Peyer's patch (tissue), 4 donors: ENCODE results near the gene GOLT1A. TPM values are rescaled to one million over a fixed set of nuclear protein-coding genes. Genes with fewer than 3 reads are reported as not detected.

Source experiments
- DNase-seq, 3 donors: peaks; one replicate each; pipeline ENCODE4 v3.0.0-alpha.2; 2017 to 2019
- H3K27ac ChIP-seq, 4 donors: fragments of 200-600 bp; sonication (generic); one replicate each; pipeline ENCODE4 v1.5.1; 2016 to 2019
- H3K27me3 ChIP-seq, 2 donors: fragments of 200-600 bp; sonication (generic); one replicate each; pipeline ENCODE4 v1.5.1; 2019
- H3K36me3 ChIP-seq, 3 donors: fragments of 200-600 bp; sonication (generic); one replicate each; pipeline ENCODE4 v1.5.1; 2016 to 2019
- H3K4me1 ChIP-seq, 4 donors: fragments of 200-600 bp; sonication (generic); one replicate each; pipeline ENCODE4 v1.5.1; 2016 to 2019
- H3K4me3 ChIP-seq, 4 donors: fragments of 200-600 bp; sonication (generic); 1 replicate in 3 of 4; 2 replicates in 1 of 4; pipeline ENCODE4 v1.5.1; 2016 to 2019; ENCODE audit warnings: mild to moderate bottlenecking in 1 of 4
- H3K9me3 ChIP-seq, 4 donors: fragments of 200-600 bp; sonication (generic); one replicate each; pipeline ENCODE4 v1.5.1; 2016 to 2019; ENCODE audit warnings: mild to moderate bottlenecking in 1 of 4
- POLR2A ChIP-seq, 2 donors: fragments of 450-650 bp; IDR thresholded peaks; one replicate each; pipeline ENCODE4 v1.5.1; 2017; ENCODE audit warnings: antibody characterized with exemption in 2 of 2, mild to moderate bottlenecking in 2 of 2, moderate library complexity in 2 of 2
- total RNA-seq, 4 donors: library from RNA; depleted of rRNA; stranded (reverse); fragments of >200 nt; gene quantifications; one replicate each; pipeline ENCODE4 v1.1.0, GENCODE V29; 2016
- TF ChIP-seq, protein P1 (sequence below), 6 experiments: fragments of 450-650 bp in 4 of 6; fragments of 200-600 bp in 2 of 6; sonication (generic) in 1 of 6; IDR thresholded peaks; one replicate each; pipeline ENCODE4 v1.5.1; 2017 to 2019; ENCODE audit warnings: antibody characterized with exemption in 6 of 6, mild to moderate bottlenecking in 3 of 6, moderate library complexity in 1 of 6

Gene GOLT1A
- total RNA-seq, 4 donors from 2014 or later, result 11.6 to 101 (median 69.1) TPM

DNA sequence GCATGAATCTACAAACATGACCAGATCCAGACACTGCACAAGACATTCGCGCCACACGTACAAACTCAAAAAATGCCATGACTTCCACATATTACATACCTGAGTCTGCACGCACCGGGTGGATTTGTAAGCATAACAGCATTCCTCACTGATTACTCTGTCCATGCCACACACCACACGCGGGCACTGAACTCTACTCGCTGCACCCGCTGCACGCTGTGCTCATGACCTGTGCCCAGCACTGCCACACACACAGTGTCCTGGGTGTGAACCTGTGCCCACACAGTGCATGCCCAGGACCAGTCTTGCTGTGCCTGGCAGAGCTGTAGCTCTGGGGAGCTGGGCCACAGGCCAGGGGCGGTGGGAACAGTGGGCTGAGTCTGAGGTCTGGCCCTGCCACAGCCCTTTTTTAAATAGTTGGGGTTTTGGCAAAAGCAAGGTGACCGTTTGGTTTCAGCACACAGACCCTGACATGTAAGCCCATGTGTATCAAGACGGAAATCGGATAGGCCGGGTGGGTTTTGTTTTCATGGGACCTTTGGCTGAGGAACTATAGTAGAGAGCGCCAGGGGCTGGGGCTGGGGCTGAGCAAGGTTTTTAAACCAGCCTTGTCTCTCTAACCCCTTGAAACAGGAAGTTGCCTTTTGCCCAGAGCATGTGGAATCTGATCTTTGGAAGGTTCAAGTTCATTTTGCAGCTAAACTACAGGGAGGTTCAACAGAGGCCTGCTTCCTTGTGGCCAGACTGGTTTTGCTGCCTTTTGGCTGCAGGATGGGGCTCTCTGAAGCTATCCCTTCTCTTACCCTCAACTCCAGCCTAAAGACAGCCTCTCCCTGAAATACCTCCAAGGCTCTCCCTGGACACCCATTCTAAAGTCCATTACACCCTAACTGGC, 12.3 kb upstream of the GOLT1A start:
- peaks cover 0 to 24% (median 0%) of the 10 kb centered on the region in 4 donors for H3K4me1 ChIP-seq
- peak overlapping the region in 3 of 4 donors; percentile 74 to 88 (median 88) for H3K27ac ChIP-seq
- no peaks in the 10 kb centered on the region for H3K9me3 ChIP-seq
- TF ChIP-seq, protein P1, sequence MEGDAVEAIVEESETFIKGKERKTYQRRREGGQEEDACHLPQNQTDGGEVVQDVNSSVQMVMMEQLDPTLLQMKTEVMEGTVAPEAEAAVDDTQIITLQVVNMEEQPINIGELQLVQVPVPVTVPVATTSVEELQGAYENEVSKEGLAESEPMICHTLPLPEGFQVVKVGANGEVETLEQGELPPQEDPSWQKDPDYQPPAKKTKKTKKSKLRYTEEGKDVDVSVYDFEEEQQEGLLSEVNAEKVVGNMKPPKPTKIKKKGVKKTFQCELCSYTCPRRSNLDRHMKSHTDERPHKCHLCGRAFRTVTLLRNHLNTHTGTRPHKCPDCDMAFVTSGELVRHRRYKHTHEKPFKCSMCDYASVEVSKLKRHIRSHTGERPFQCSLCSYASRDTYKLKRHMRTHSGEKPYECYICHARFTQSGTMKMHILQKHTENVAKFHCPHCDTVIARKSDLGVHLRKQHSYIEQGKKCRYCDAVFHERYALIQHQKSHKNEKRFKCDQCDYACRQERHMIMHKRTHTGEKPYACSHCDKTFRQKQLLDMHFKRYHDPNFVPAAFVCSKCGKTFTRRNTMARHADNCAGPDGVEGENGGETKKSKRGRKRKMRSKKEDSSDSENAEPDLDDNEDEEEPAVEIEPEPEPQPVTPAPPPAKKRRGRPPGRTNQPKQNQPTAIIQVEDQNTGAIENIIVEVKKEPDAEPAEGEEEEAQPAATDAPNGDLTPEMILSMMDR (IDR thresholded peaks at IDR 0.05), result peak in 3 of 6 experiments; percentile 19 to 25 (median 20)
- TF ChIP-seq POLR2A (IDR thresholded peaks at IDR 0.05), result no peak
- DNase-seq, result peak in 2 of 3 donors; percentile 84 to 88
- peaks cover 0 to 61% (median 0%) of the 10 kb centered on the region in 3 donors for H3K36me3 ChIP-seq
- H3K4me3 ChIP-seq, result no peak overlapping the region
- no peaks in the 10 kb centered on the region for H3K27me3 ChIP-seq

DNA sequence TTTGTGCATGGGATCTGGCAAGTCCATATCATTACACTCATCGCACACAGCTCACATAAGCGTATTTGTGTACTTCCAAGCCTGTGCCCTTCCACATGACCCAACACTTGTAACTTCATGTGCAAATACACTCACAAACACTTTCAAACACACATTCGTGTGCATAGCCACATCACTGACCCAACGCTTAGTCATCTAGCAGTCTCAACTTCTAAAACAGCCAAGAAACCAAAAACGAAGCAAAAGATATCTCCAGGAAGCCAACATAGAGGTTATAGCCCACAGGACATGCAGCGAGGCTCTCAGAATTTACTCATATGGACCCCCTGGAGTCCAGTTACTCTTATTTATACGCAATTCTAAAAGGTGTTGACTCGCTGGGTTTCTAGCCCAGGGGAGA, 10.9 kb upstream of the GOLT1A start:
- peak in 1 of 3 donors; percentile 0 for DNase-seq
- Histone ChIP-seq H3K36me3 (peaks cover 0 to 50% (median 0%) of the 10 kb centered on the region in 3 donors), H3K4me1 (peaks cover 0 to 24% (median 0%) of the 10 kb centered on the region in 4 donors), H3K27ac (no peak overlapping the region), H3K9me3 (no peaks in the 10 kb centered on the region), H3K4me3 (no peak overlapping the region), H3K27me3 (no peaks in the 10 kb centered on the region)
- TF ChIP-seq, protein P1 (IDR thresholded peaks at IDR 0.05), result no peak
- no peak for TF ChIP-seq POLR2A (IDR thresholded peaks at IDR 0.05)

DNA sequence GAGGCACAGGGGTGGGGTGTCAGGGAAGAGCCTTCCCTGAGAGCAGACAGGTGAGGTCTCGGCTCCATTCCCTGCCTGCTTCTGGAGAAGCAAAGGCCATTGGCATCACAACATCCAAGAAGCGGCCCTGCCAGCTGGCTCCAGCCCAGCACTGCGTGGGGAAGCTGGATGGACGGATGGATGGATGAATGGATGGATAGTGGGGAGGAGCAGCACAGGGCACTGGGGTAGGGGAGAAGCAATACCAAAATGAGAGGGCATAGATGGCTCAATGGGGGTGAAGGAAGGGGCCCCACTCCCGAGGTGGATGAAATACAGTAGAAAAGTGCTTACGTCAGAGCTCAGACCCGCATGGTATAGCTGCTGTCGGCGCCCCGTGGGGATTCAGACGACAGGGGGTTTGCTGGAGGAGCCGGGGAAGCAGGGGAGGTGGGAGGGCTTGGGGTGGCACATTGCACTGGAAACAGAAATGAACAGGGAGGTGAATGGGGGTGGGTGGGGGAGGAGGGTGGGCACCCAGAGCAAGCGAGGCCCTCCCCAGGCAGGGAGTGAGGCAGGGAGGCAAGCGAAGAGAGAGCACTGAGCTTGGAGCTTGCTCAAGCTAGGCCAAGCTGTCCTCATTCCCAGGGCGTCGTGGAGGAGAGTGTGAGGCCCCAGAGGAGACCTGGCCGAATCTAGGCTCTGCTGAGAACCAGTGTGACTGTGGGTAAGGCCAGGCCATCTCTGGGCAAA, 9.5 kb upstream of the GOLT1A start:
- no peaks in the 10 kb centered on the region for H3K27me3 ChIP-seq
- TF ChIP-seq, protein P1 (IDR thresholded peaks at IDR 0.05), result no peak
- TF ChIP-seq POLR2A (IDR thresholded peaks at IDR 0.05), result no peak
- H3K27ac ChIP-seq, result no peak overlapping the region
- DNase-seq, result peak in 1 of 3 donors; percentile 39
- peaks cover 0 to 39% (median 0%) of the 10 kb centered on the region in 3 donors for H3K36me3 ChIP-seq
- no peak overlapping the region for H3K4me3 ChIP-seq
- H3K4me1 ChIP-seq, result peaks cover 0 to 24% (median 0%) of the 10 kb centered on the region in 4 donors
- no peaks in the 10 kb centered on the region for H3K9me3 ChIP-seq

DNA sequence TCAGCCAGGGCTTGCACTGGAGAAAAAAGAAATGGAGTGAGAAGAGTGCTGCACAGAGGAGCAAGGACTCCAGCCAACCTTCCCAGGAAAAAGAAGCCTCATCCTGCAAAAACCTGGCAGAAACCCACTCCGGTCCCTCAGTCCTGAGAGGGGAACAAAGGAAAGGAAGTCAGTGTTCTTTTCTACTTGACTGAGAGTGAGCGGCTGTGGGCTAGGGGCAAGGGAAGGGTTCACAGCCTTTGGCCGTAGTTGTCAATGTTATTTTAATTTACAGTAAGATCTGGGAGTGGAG, 8.9 kb upstream of the GOLT1A start:
- no peak overlapping the region for H3K27ac ChIP-seq
- TF ChIP-seq, protein P1 (IDR thresholded peaks at IDR 0.05), result no peak
- TF ChIP-seq POLR2A (IDR thresholded peaks at IDR 0.05), result no peak
- H3K4me3 ChIP-seq, result no peak overlapping the region
- H3K4me1 ChIP-seq, result peaks cover 0 to 21% (median 0%) of the 10 kb centered on the region in 4 donors
- H3K36me3 ChIP-seq, result peaks cover 0 to 33% (median 0%) of the 10 kb centered on the region in 3 donors
- H3K9me3 ChIP-seq, result no peaks in the 10 kb centered on the region
- DNase-seq, result no peak
- no peaks in the 10 kb centered on the region for H3K27me3 ChIP-seq

DNA sequence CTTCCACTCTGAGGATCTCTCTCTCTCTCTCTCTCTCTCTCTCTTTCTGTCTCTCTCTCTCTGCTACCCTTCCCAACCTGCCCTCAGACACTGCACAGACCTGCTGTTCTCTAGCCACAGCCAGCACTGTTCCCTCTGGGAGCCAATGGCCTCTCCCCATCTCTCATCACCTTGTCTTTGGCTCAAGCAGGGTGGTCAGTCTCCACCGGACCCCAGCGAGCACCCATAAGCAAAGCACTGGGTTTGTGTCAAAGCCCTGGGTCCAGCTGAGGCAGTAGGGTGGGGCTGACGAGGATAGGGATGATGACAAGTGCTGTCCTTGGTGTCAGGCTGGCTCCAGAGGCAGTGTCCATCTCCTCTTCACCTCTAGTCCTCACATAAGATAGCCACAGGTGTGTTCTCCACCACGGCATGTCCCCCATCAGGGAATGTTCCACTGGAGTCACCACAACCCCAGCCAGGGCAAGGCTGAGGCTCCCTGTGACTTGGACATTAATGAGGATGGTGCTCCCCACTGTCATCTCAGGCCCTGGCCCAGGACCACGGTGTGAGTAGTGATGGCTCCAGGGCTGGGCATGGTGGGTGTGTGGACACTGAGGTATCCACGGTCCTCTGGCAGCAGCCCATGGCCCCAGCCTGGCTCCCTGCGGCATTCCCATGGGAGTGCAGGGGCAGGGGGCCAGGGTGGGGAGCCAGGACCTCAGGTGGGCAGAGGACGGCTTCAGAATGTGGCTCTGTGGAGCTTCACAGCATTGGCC, 8.4 kb upstream of the GOLT1A start:
- DNase-seq, result no peak
- no peak overlapping the region for H3K27ac ChIP-seq
- peaks cover 0 to 16% (median 0%) of the 10 kb centered on the region in 4 donors for H3K4me1 ChIP-seq
- no peaks in the 10 kb centered on the region for H3K9me3 ChIP-seq
- H3K27me3 ChIP-seq, result no peaks in the 10 kb centered on the region
- no peak overlapping the region for H3K4me3 ChIP-seq
- peaks cover 0 to 28% (median 0%) of the 10 kb centered on the region in 3 donors for H3K36me3 ChIP-seq
- no peak for TF ChIP-seq POLR2A (IDR thresholded peaks at IDR 0.05)
- TF ChIP-seq, protein P1 (IDR thresholded peaks at IDR 0.05), result no peak
